Measurements from ENCODE around the gene TMEM81. TPM values are rescaled to one million over a fixed set of nuclear protein-coding genes. Genes with fewer than 3 reads are reported as not detected.

Gene TMEM81
- total and polyA plus RNA-seq, 2 experiments from 2014 or later: 0.95 to 2.2 TPM

DNA sequence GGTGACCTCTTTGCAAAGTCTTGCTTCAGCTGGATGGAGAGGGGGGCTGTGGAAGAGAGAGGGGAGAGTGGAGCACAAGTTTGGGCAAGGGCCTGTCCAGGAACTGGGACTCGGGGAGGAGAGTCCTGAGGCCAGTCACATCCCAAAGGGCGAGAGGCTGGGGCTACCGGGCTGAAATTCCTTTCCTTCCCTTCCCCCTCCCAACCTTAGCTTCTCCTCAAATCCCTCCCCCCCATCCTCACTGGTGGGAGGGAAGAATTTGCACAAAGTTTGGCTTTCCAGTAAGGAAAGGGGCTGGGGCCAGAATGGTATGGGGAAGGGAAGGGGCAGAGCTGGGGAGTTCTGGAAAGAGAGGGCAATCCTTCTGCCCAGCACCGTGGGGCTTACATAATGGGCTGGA, 40.4 kb downstream of the TMEM81 start:
- 40 to 47% methylated on average over 1 to 4 of the region's 4 CpGs for WGBS, 2 experiments (ENCODE audit: low coverage in 1 of 2, low lambda C conversion rate in 2 of 2, missing lambda C conversion rate in 2 of 2)
- in situ Hi-C loops (cut with MboI): no loop called here
- Histone ChIP-seq H3K79me2 (ENCODE audit: insufficient read depth) (no peaks in the 10 kb centered on the region), H4K20me1 (ENCODE audit: insufficient read depth) (no peaks in the 10 kb centered on the region), H3K27ac (no peak overlapping the region), H3K4me1 (ENCODE audit: insufficient read depth) (no peaks in the 10 kb centered on the region), H3K9me3 (ENCODE audit: low read depth) (no peaks in the 10 kb centered on the region), H3K36me3 (ENCODE audit: low read depth) (no peaks in the 10 kb centered on the region), H3K9me2 (ENCODE audit: insufficient read depth) (no peaks in the 10 kb centered on the region), H3K4me3 (no peak overlapping the region), H3K4me2 (ENCODE audit: unreplicated experiment) (no peak overlapping the region), H3K27me3 (replicated peaks; ENCODE audit: insufficient read depth) (peaks cover 91% of the 10 kb centered on the region), H3K9ac (no peak overlapping the region), H2AFZ (no peak overlapping the region), H3F3A (ENCODE audit: insufficient read depth) (no peaks in the 10 kb centered on the region)
- TF ChIP-seq EZH2phosphoT487 (IDR thresholded peaks at IDR 0.05; ENCODE audit: insufficient read depth, low read depth) (no peak), EZH2 (IDR thresholded peaks at IDR 0.05; ENCODE audit: insufficient read depth, poor library complexity, severe bottlenecking) (no peak)
- no peak for DNase-seq

GRCh38 chr1:205042911-205043806, 41.1 kb downstream of the TMEM81 start, which contains the start of gene CNTN2:
Gene CNTN2 (plus strand): TSS chr1:205043212. CDS start chr1:205053186, 9,974 bp downstream.
- no peak within 1 kb of the TSS for H3K27ac ChIP-seq
- in situ Hi-C loops (cut with MboI): no loop called here
- H3K36me3 ChIP-seq (ENCODE audit: low read depth): no peaks in the 10 kb centered on the region
- no peaks in the 10 kb centered on the region for H3F3A ChIP-seq (ENCODE audit: insufficient read depth)
- H3K9me2 ChIP-seq (ENCODE audit: insufficient read depth): no peaks in the 10 kb centered on the region
- no peak within 1 kb of the TSS for H2AFZ ChIP-seq
- H3K4me1 ChIP-seq (ENCODE audit: insufficient read depth): no peaks in the 10 kb centered on the region
- H3K9ac ChIP-seq: no peak within 1 kb of the TSS
- H3K9me3 ChIP-seq (ENCODE audit: low read depth): no peaks in the 10 kb centered on the region
- no peak within 1 kb of the TSS for H3K4me2 ChIP-seq (ENCODE audit: unreplicated experiment)
- no peak for TF ChIP-seq EZH2 (IDR thresholded peaks at IDR 0.05; ENCODE audit: insufficient read depth, poor library complexity, severe bottlenecking)
- no peak for TF ChIP-seq EZH2phosphoT487 (IDR thresholded peaks at IDR 0.05; ENCODE audit: insufficient read depth, low read depth)
- H3K4me3 ChIP-seq: no peak within 1 kb of the TSS
- 13 to 23% methylated on average over 26 to 46 of the region's 53 CpGs for WGBS, 2 experiments (ENCODE audit: low coverage in 1 of 2, low lambda C conversion rate in 2 of 2, missing lambda C conversion rate in 2 of 2)
- no peaks in the 10 kb centered on the region for H4K20me1 ChIP-seq (ENCODE audit: insufficient read depth)
- peak; percentile 25 for DNase-seq
- peaks cover 95% of the 10 kb centered on the region for H3K27me3 ChIP-seq (replicated peaks; ENCODE audit: insufficient read depth)
- H3K79me2 ChIP-seq (ENCODE audit: insufficient read depth): no peaks in the 10 kb centered on the region

DNA sequence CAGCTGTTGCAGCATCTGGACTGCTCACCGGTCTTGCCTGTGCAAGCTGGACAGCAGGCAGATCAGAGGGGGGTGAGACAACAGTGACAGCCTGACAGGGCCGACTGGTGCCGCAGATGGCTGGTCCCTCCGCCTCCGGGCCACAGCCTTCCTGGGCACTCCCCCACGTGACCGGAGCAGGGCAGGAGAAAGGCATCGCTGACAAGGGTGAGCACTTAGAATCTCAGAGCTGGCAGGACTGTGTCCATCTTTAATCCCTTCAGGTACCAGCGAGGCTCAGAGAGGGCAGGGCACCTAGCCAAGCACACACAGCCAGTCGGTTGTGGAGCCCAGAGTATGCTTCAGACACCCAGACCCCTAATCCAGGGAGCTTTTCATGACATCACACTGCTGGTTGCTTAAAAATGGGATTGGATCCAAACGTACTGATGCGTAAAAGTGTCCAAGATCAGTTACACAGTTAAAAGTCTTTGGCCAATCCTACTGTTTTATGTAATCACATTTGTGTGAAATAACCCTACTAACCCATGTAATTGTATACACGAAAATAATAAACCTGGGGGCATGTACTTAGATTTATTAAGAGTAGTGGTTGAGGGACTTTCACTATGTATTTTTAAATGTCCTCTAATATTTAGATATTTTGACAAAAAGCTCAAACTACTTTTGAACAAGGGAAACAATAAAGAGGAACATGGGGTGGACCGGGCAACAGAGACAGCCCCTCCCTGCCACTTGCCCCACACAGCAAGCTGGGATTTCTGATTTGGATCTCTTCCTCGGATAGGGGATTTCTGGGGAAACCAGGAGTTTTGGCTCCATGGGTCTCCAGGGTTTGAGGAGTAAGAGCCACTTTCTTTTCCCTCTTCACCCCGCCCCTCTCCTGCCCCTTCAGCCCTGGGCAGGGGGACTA, 42.0 kb downstream of the TMEM81 start:
- H3F3A ChIP-seq (ENCODE audit: insufficient read depth): no peaks in the 10 kb centered on the region
- no peaks in the 10 kb centered on the region for H3K79me2 ChIP-seq (ENCODE audit: insufficient read depth)
- H2AFZ ChIP-seq: no peak overlapping the region
- no peak overlapping the region for H3K4me3 ChIP-seq
- H4K20me1 ChIP-seq (ENCODE audit: insufficient read depth): no peaks in the 10 kb centered on the region
- no peak for DNase-seq
- no peaks in the 10 kb centered on the region for H3K9me2 ChIP-seq (ENCODE audit: insufficient read depth)
- no peak overlapping the region for H3K9ac ChIP-seq
- no peaks in the 10 kb centered on the region for H3K9me3 ChIP-seq (ENCODE audit: low read depth)
- 43 to 55% methylated on average over 15 to 16 of the region's 16 CpGs for WGBS, 2 experiments (ENCODE audit: low coverage in 1 of 2, low lambda C conversion rate in 2 of 2, missing lambda C conversion rate in 2 of 2)
- H3K4me1 ChIP-seq (ENCODE audit: insufficient read depth): no peaks in the 10 kb centered on the region
- no peak for TF ChIP-seq EZH2phosphoT487 (IDR thresholded peaks at IDR 0.05; ENCODE audit: insufficient read depth, low read depth)
- TF ChIP-seq EZH2 (IDR thresholded peaks at IDR 0.05; ENCODE audit: insufficient read depth, poor library complexity, severe bottlenecking): peak; percentile 8
- no peak overlapping the region for H3K27ac ChIP-seq
- no peak overlapping the region for H3K4me2 ChIP-seq (ENCODE audit: unreplicated experiment)
- no peaks in the 10 kb centered on the region for H3K36me3 ChIP-seq (ENCODE audit: low read depth)
- in situ Hi-C loops (cut with MboI): no loop called here
- H3K27me3 ChIP-seq (replicated peaks; ENCODE audit: insufficient read depth): peaks cover 95% of the 10 kb centered on the region

DNA sequence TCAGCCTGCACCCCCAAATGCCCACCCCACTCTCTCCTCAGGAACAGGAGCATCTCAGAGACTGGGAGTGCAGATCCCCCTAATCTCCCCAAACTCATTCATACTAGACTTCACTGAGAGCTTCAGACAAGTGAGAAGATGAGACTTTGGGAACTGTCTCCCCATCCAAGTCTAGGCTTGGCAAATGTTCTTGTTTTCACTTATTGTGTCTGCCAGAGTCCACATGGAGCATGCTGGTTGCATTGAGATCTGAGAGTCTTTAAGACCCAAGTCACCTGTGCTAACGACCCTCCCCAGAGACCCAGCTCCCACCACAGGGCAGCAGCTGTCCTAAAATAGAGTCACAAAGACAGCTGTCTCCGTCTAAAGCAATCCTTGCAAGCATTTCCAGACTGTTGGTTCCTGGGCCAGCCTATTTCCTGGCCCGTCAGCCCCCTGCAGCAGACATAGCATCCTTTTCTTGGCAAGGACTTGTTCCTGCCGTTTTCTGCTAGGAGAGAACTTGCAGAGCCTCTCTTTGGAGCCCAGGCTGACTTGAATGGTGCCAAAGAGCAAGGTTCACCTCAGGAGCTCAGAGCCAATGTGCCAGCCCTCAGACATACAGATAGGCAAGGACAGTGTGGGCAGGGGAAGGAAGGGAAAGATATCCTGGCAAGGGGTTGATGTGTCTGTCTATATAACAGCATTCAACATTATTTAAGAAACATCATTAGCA, 43.1 kb downstream of the TMEM81 start:
- Histone ChIP-seq H3K4me1 (ENCODE audit: insufficient read depth) (no peaks in the 10 kb centered on the region), H3K36me3 (ENCODE audit: low read depth) (no peaks in the 10 kb centered on the region), H3K79me2 (ENCODE audit: insufficient read depth) (no peaks in the 10 kb centered on the region), H3K4me3 (no peak overlapping the region), H3K4me2 (ENCODE audit: unreplicated experiment) (no peak overlapping the region), H3K27me3 (replicated peaks; ENCODE audit: insufficient read depth) (peaks cover 87% of the 10 kb centered on the region), H3K9ac (no peak overlapping the region), H4K20me1 (ENCODE audit: insufficient read depth) (no peaks in the 10 kb centered on the region), H3K27ac (no peak overlapping the region), H3K9me3 (ENCODE audit: low read depth) (no peaks in the 10 kb centered on the region), H3F3A (ENCODE audit: insufficient read depth) (no peaks in the 10 kb centered on the region), H3K9me2 (ENCODE audit: insufficient read depth) (no peaks in the 10 kb centered on the region), H2AFZ (no peak overlapping the region)
- in situ Hi-C loops (cut with MboI): no loop called here
- WGBS, 2 experiments (ENCODE audit: low coverage in 1 of 2, low lambda C conversion rate in 2 of 2, missing lambda C conversion rate in 2 of 2): 21 to 22% methylated on average over 4 of the region's 4 CpGs
- DNase-seq: no peak
- TF ChIP-seq EZH2phosphoT487 (IDR thresholded peaks at IDR 0.05; ENCODE audit: insufficient read depth, low read depth) (no peak), EZH2 (IDR thresholded peaks at IDR 0.05; ENCODE audit: insufficient read depth, poor library complexity, severe bottlenecking) (no peak)

Measured in GM23248 (cell line).